Stimulated activated naive CD8-positive, alpha-beta T cell treated with anti-CD3 and anti-CD28 coated beads, Interleukin-15, amount 100 ng/mL, for 72 hours (primary cell): Measurements from ENCODE around the gene ABHD17C.
A peak's percentile ranks its signal among the peaks of the same experiment; 100 is the strongest.

Experiments
- ATAC-seq: fragments of 150-1000 bp; cut with Tn5 transposase; 2 replicates; pipeline ENCODE4 v1.10.0; 2021; ENCODE audit warnings: mild to moderate bottlenecking, moderate library complexity
- DNase-seq, 2 donors: peaks; one replicate each; pipeline ENCODE4 v3.0.0; 2021 to 2022
- H3K27ac Mint-ChIP-seq, 2 donors: one replicate each; pipeline ENCODE4 v1.8.0; 2022; ENCODE audit warnings: mild to moderate bottlenecking in 2 of 2, mixed read lengths in 2 of 2, moderate library complexity in 2 of 2
- H3K27me3 Mint-ChIP-seq: one replicate; pipeline ENCODE4 v1.8.0; 2022; ENCODE audit warnings: mixed read lengths
- H3K4me1 Mint-ChIP-seq: one replicate; pipeline ENCODE4 v1.8.0; 2022; ENCODE audit warnings: mild to moderate bottlenecking, mixed read lengths
- H3K4me3 Mint-ChIP-seq, 2 donors: one replicate each; pipeline ENCODE4 v1.8.0; 2022; ENCODE audit warnings: mild to moderate bottlenecking in 2 of 2, mixed read lengths in 2 of 2, moderate library complexity in 1 of 2
- H3K9me3 Mint-ChIP-seq, 2 donors: one replicate each; pipeline ENCODE4 v1.8.0; 2022; ENCODE audit warnings: mixed read lengths in 2 of 2

Gene ABHD17C

GRCh38 chr15:80733460-80733859 lies 38.4 kb downstream of the ABHD17C start:
- Mint-ChIP-seq H3K4me1 (no peaks in the 10 kb centered on the region), H3K27ac (no peak overlapping the region), H3K4me3 (no peak overlapping the region), H3K27me3 (no peaks in the 10 kb centered on the region), H3K9me3 (peaks cover 0 to 5% of the 10 kb centered on the region in 2 donors)
- DNase-seq (no peak), ATAC-seq (no peak)

GRCh38 chr15:80735344-80735743 lies 40.2 kb downstream of the ABHD17C start:
- no peaks in the 10 kb centered on the region for H3K4me1 Mint-ChIP-seq
- H3K9me3 Mint-ChIP-seq, result peaks cover 0 to 17% of the 10 kb centered on the region in 2 donors
- H3K4me3 Mint-ChIP-seq, result no peak overlapping the region
- DNase-seq, result no peak
- H3K27me3 Mint-ChIP-seq, result no peaks in the 10 kb centered on the region
- no peak for ATAC-seq
- H3K27ac Mint-ChIP-seq, result no peak overlapping the region

DNA sequence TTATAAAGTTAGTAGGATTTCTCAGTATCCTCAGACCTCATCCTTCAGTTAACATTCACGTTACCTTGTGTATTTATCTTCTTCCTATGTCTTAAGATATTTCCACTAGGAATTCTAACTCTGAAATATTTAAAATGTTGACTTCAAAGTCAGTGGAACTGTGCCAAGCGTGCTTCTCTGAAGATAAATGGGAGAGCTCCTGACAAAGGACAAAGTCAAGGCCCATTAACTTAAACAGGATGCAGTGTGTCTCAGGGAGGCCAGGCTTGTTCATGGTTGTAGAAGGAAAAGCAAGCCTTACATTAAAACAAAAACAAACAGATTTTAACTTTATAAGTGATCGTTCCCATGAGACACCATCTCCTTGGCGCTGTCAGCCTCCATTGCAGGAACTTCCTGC lies 41.5 kb downstream of the ABHD17C start:
- no peaks in the 10 kb centered on the region for H3K27me3 Mint-ChIP-seq
- DNase-seq (no peak), ATAC-seq (no peak)
- H3K4me1 Mint-ChIP-seq, result no peaks in the 10 kb centered on the region
- H3K27ac Mint-ChIP-seq, result no peak overlapping the region
- H3K9me3 Mint-ChIP-seq, result peaks cover 0 to 17% of the 10 kb centered on the region in 2 donors
- no peak overlapping the region for H3K4me3 Mint-ChIP-seq

DNA sequence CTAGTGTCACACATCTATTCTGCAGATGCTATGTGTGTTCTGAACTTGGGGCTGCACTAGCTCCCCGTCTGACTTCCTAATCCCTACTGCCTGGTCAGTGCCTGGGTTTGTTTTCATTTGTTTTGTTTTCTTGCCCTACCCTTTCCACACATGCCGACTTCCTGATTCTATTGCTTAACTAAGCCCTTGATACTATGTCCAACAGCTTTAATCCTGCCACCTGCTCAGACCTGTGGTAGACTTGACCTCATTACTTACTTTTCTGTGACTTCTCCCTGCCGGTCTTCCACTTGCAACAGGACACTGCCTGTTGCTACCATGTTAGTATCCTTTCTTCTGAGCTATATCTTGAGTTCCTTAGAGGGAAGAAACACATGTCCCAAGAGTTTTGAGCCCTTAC lies 44.8 kb downstream of the ABHD17C start:
- Mint-ChIP-seq H3K4me1 (no peaks in the 10 kb centered on the region), H3K27ac (no peak overlapping the region), H3K9me3 (peaks cover 0 to 17% of the 10 kb centered on the region in 2 donors), H3K27me3 (no peaks in the 10 kb centered on the region), H3K4me3 (no peak overlapping the region)
- ATAC-seq, result no peak
- no peak for DNase-seq

DNA sequence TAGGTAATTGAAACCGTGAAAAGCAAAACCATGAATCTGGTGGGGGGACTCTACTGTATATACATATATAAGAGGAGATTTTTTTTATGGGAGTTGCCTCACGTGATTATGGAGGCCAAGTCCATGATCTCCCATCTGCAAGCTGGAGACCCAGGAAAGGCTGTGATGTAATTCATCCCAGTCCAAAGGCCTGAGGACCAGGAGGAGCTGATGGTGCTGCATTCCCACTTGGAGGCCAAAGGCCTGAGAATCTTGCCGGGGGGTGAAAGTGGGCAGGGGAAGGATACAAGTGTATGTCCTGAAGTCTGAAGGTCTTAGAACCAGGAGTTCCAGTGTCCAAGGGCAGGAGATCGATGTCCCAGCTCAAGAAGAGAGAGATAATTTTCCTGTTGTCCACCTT lies 47.0 kb downstream of the ABHD17C start:
- Mint-ChIP-seq H3K27ac (no peak overlapping the region), H3K4me3 (no peak overlapping the region), H3K4me1 (no peaks in the 10 kb centered on the region), H3K27me3 (no peaks in the 10 kb centered on the region), H3K9me3 (peaks cover 0 to 17% of the 10 kb centered on the region in 2 donors)
- DNase-seq (no peak), ATAC-seq (no peak)

DNA sequence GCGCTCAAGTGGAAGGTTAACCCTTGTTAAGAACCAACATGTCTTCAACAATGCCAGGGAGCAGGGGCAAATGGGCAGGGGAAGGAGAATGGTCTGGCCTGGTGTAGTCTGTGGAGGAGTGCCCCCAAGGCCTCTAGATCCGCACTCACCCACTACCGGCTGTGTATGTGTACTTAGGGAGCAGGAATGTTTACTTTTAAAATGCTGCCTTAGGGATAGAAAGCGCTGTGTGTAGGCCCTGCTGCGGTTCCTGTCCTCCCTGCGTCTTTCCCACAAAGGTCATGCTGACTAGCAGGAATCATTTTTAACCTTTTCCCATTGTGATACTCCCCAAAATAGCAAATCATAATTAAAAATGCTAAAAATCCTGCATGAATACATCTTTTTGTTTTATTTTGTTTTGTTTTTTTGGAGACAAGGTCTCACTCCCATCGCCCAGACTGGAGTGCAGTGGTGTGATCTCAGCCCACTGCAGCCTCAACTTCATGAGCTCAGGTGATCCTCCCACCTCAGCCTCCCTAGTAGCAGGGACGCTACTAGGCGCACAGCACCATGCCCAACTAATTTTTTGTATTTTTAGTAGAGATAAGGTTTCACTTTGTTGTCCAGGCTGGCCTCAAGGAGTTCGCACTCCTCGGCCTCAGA lies 48.2 kb downstream of the ABHD17C start:
- H3K27me3 Mint-ChIP-seq, result no peaks in the 10 kb centered on the region
- ATAC-seq, result no peak
- H3K4me1 Mint-ChIP-seq, result no peaks in the 10 kb centered on the region
- H3K27ac Mint-ChIP-seq, result no peak overlapping the region
- no peak overlapping the region for H3K4me3 Mint-ChIP-seq
- no peak for DNase-seq
- peaks cover 0 to 14% of the 10 kb centered on the region in 2 donors for H3K9me3 Mint-ChIP-seq

DNA sequence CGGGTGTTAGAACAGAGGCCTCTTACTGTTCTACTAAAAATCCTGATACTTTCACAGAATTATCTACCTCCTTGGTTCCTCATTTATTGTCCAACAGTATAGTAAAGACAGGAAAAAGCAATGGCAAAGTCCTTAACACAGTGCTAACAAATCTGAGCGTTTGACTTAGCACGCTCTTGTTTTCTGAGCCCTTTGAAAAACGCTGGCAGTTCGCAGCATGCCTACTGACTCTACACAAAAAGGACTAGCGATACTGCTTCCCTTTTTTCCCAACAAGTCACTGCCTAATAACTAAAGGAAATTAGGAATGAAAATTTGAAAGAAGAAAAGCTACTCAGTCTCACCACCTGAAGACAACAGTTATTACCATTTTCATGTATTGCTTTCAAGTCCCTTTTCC lies 49.3 kb downstream of the ABHD17C start:
- Mint-ChIP-seq H3K27me3 (no peaks in the 10 kb centered on the region), H3K4me3 (no peak overlapping the region), H3K27ac (no peak overlapping the region), H3K4me1 (no peaks in the 10 kb centered on the region), H3K9me3 (peaks cover 0 to 8% of the 10 kb centered on the region in 2 donors)
- ATAC-seq, result no peak
- no peak for DNase-seq

DNA sequence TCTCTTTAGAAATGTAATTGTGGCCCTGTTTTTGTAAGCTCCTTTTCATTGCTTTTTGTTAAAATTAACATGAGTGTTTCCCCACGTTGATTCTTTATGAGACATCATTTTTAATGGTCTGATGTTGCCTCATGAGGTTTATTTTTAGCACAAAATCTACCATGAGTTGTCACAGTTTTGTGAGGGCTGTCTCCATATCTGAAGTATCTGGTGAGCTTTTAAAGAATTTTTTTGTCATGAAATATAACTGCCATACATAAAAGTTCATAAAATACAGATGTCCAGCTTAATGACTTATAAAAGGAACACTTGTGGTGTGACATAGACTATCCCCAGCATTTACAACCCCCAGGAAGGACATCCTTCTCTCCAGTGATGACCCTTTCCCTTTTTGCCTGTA lies 49.7 kb downstream of the ABHD17C start:
- Mint-ChIP-seq H3K4me3 (no peak overlapping the region), H3K27ac (peak overlapping the region in 1 of 2 donors; percentile 42), H3K27me3 (no peaks in the 10 kb centered on the region), H3K4me1 (no peaks in the 10 kb centered on the region), H3K9me3 (peaks cover 0 to 4% of the 10 kb centered on the region in 2 donors)
- ATAC-seq (no peak), DNase-seq (no peak)

GRCh38 chr15:80745888-80746287 lies 50.8 kb downstream of the ABHD17C start:
- Mint-ChIP-seq H3K4me3 (no peak overlapping the region), H3K27ac (peak overlapping the region in 1 of 2 donors; percentile 1), H3K9me3 (no peaks in the 10 kb centered on the region), H3K27me3 (no peaks in the 10 kb centered on the region), H3K4me1 (no peaks in the 10 kb centered on the region)
- no peak for DNase-seq
- ATAC-seq, result no peak

GRCh38 chr15:80747317-80748053 lies 52.4 kb downstream of the ABHD17C start:
- H3K27ac Mint-ChIP-seq, result no peak overlapping the region
- ATAC-seq, result no peak
- H3K4me3 Mint-ChIP-seq, result no peak overlapping the region
- H3K27me3 Mint-ChIP-seq, result no peaks in the 10 kb centered on the region
- no peaks in the 10 kb centered on the region for H3K9me3 Mint-ChIP-seq
- H3K4me1 Mint-ChIP-seq, result no peaks in the 10 kb centered on the region
- no peak for DNase-seq

- H3K4me3 Mint-ChIP-seq, result no peak overlapping the region
- H3K9me3 Mint-ChIP-seq, result no peaks in the 10 kb centered on the region
- H3K4me1 Mint-ChIP-seq, result no peaks in the 10 kb centered on the region
- DNase-seq (no peak), ATAC-seq (no peak)
- no peak overlapping the region for H3K27ac Mint-ChIP-seq
- H3K27me3 Mint-ChIP-seq, result no peaks in the 10 kb centered on the region
Observed at GRCh38 chr15:80749589-80749988, 54.5 kb downstream of the ABHD17C start.

DNA sequence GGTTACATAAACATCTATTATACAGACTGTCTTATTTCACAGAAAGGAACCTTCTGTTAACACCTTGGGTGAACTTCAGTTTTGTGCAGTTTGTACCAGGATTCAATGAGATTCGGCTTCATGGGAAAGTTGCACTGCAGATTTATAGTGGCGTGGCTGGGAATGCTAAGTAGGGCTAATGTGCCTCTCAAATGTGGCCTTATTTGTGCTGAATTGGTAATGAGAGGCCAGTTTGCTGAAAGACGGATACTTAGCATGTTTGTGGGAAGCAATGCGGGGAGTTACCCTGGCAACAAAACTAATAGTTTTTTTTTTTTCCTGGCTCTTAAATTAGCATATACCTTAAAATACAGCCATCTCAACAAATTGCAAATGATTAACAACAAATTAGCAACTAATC lies 55.5 kb downstream of the ABHD17C start:
- DNase-seq, result no peak
- no peak overlapping the region for H3K4me3 Mint-ChIP-seq

GRCh38 chr15:80752204-80752603 lies 57.1 kb downstream of the ABHD17C start:
- Mint-ChIP-seq H3K9me3 (no peaks in the 10 kb centered on the region), H3K4me3 (no peak overlapping the region), H3K27me3 (no peaks in the 10 kb centered on the region), H3K4me1 (no peaks in the 10 kb centered on the region), H3K27ac (peak overlapping the region in 1 of 2 donors; percentile 7)
- DNase-seq (no peak), ATAC-seq (no peak)

More for the DNA sequence above, 55.5 kb downstream of the ABHD17C start:
- Mint-ChIP-seq H3K27ac (no peak overlapping the region), H3K27me3 (no peaks in the 10 kb centered on the region), H3K9me3 (no peaks in the 10 kb centered on the region), H3K4me1 (no peaks in the 10 kb centered on the region)
- no peak for ATAC-seq

DNA sequence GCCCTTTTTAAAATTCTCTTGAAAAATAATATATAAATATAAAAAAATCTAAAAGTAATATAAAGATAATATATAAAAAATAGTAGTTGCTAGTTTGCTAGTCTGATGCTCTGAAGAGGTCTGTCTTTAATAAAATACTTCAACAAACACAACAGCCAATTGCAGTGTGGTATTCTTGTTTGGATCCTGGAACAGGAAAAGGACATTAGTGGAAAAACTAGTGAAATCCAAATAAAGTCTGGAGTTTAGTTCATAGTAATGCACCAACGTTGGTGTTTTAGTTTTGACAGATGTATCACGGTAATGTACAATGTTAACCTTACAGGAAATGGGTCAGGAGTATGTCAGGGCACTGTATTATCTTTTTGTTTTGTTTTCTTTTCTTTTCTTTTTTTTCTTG lies 58.1 kb downstream of the ABHD17C start:
- no peaks in the 10 kb centered on the region for H3K27me3 Mint-ChIP-seq
- H3K9me3 Mint-ChIP-seq, result no peaks in the 10 kb centered on the region
- no peak for DNase-seq
- H3K4me3 Mint-ChIP-seq, result no peak overlapping the region
- peak overlapping the region in 1 of 2 donors; percentile 63 for H3K27ac Mint-ChIP-seq
- no peak for ATAC-seq
- H3K4me1 Mint-ChIP-seq, result no peaks in the 10 kb centered on the region

- no peak for DNase-seq
- H3K9me3 Mint-ChIP-seq, result no peaks in the 10 kb centered on the region
- ATAC-seq, result no peak
- H3K27ac Mint-ChIP-seq, result no peak overlapping the region
- H3K4me1 Mint-ChIP-seq, result no peaks in the 10 kb centered on the region
- H3K4me3 Mint-ChIP-seq, result no peak overlapping the region
- H3K27me3 Mint-ChIP-seq, result no peaks in the 10 kb centered on the region
Observed at GRCh38 chr15:80754014-80754413, 58.9 kb downstream of the ABHD17C start.

DNA sequence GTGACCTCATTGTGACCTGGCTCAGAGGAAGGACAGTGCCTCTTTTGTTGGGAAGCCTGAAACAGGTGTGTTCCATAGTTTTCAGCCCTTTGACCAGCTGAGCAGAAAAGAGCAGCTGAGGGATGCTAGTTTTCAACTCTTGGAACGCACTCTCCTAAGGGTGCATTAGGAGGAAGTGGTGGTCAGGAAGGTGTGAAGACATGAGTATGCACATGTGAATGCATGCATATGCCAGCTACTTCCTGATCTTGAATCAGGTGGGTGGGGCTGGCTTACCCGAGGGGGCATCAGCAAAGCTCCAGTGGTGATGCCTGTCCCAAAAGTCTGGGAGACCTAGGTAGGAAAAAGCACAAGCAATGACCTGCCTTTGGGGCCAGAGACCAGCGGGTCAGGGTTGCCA lies 60.8 kb downstream of the ABHD17C start:
- DNase-seq (no peak), ATAC-seq (no peak)
- no peaks in the 10 kb centered on the region for H3K27me3 Mint-ChIP-seq
- peak overlapping the region in 1 of 2 donors; percentile 5 for H3K27ac Mint-ChIP-seq
- no peak overlapping the region for H3K4me3 Mint-ChIP-seq
- no peaks in the 10 kb centered on the region for H3K4me1 Mint-ChIP-seq
- H3K9me3 Mint-ChIP-seq, result no peaks in the 10 kb centered on the region
